SK-N-SH treated with all-trans-retinoic acid at 6 μM for 48 hours (cell line): Measurements from ENCODE around the gene ZP3.

ENCODE experiments used
- ARNTL ChIP-seq: fragments of 450-650 bp; formaldehyde crosslinking; IDR thresholded peaks from 2 replicates; pipeline ENCODE4 v1.5.0; 2020; ENCODE audit warnings: low read depth, mild to moderate bottlenecking, moderate library complexity, borderline replicate concordance
- CREB5 ChIP-seq: fragments of 250-450 bp; sonication (Bioruptor Pico); IDR thresholded peaks from 2 replicates; pipeline ENCODE4 v1.5.1; 2020; ENCODE audit warnings: low read depth, mild to moderate bottlenecking, moderate library complexity
- ESRRG ChIP-seq: fragments of 250-450 bp; sonication (Bioruptor Pico); IDR thresholded peaks from 2 replicates; pipeline ENCODE4 v1.6.1; 2021; ENCODE audit warnings: mild to moderate bottlenecking
- GLIS3 ChIP-seq: fragments of 250-450 bp; sonication (Bioruptor Pico); IDR thresholded peaks from 2 replicates; pipeline ENCODE4 v1.5.0; 2020; ENCODE audit warnings: mild to moderate bottlenecking, moderate library complexity
- PATZ1 ChIP-seq: fragments of 250-450 bp; sonication (Bioruptor Pico); IDR thresholded peaks from 2 replicates; pipeline ENCODE4 v1.8.0; 2020; ENCODE audit warnings: mild to moderate bottlenecking, moderate library complexity, borderline replicate concordance
- RARB ChIP-seq: fragments of 250-450 bp; sonication (Bioruptor Pico); IDR thresholded peaks from 2 replicates; pipeline ENCODE4 v1.8.0; 2021; ENCODE audit warnings: mild to moderate bottlenecking, moderate library complexity
- ZFP3 ChIP-seq: fragments of 250-450 bp; sonication (Bioruptor Pico); IDR thresholded peaks from 2 replicates; pipeline ENCODE4 v1.5.0; 2020; ENCODE audit warnings: mild to moderate bottlenecking, moderate library complexity
- ZNF8 ChIP-seq: fragments of 450-650 bp; formaldehyde crosslinking; IDR thresholded peaks from 2 replicates; pipeline ENCODE4 v1.5.0; 2020; ENCODE audit warnings: mild to moderate bottlenecking, moderate library complexity

- TF ChIP-seq ESRRG (CRISPR knock-in tag) (no peak), RARB (CRISPR knock-in tag) (no peak), ZFP3 (CRISPR knock-in tag) (no peak), ZNF8 (CRISPR knock-in tag) (no peak), PATZ1 (no peak), ARNTL (no peak), GLIS3 (CRISPR knock-in tag) (no peak), CREB5 (CRISPR knock-in tag) (no peak)
Measured at GRCh38 chr7:76400248-76400647, 24.5 kb upstream of the ZP3 start.
